Endothelial cell of umbilical vein (primary cell): ENCODE measurements around the gene MAPK11. TPM values are rescaled to one million over a fixed set of nuclear protein-coding genes. Genes with fewer than 3 reads are reported as not detected.

Experiments
- BruUV-seq: library from RNA; stranded (reverse); fragments of 400-500 nt; replicated peaks from 2 replicates; lab custom pipeline; 2021; lab: Mats Ljungman, UMichigan
- CTCF ChIA-PET: fragments of 300-600, 350-600 bp; sonication (Branson Sonifier 250); formaldehyde crosslinking; loops from one replicate; lab custom pipeline; 2021; ENCODE audit warnings: antibody characterized with exemption, inconsistent platforms; lab: Charles Lee
- POLR2A ChIA-PET: fragments of 300-600, 350-600 bp; sonication (Branson Sonifier 250); formaldehyde crosslinking; loops from one replicate; lab custom pipeline; 2021; ENCODE audit warnings: antibody characterized with exemption, inconsistent platforms; lab: Charles Lee
- DNase-seq: peaks from one replicate; pipeline ENCODE4 v3.0.0-alpha.2; 2011; ENCODE audit warnings: low read depth, low spot score
- FAIRE-seq: peaks from 2 replicates; lab custom pipeline; 2011; peaks lifted over from hg19 to GRCh38; lab: Jason Lieb, UNC
- H2AFZ ChIP-seq: 2 replicates; pipeline ENCODE4 v1.6.0; 2012; ENCODE audit warnings: low read depth, low read length, control low read depth, inconsistent platforms
- H3K27ac ChIP-seq: 2 replicates; pipeline ENCODE4 v1.5.1; 2011; ENCODE audit warnings: low read depth, mild to moderate bottlenecking, control low read depth, low read length, moderate library complexity; ENCODE audit not compliant: insufficient read depth
- H3K27me3 ChIP-seq, 2 experiments: 2 replicates each; pipeline versions ENCODE4 v1.6.0 to v1.6.1; 2011; ENCODE audit warnings: low read length in 2 of 2, mixed read lengths in 1 of 2; ENCODE audit not compliant: control insufficient read depth in 2 of 2, insufficient read depth in 2 of 2
- H3K36me3 ChIP-seq, 2 experiments: 2 replicates in 1 of 2; 3 replicates in 1 of 2; pipeline ENCODE4 v1.5.1; 2011; ENCODE audit warnings: low read length in 2 of 2, mild to moderate bottlenecking in 1 of 2, moderate library complexity in 1 of 2; ENCODE audit not compliant: control insufficient read depth in 2 of 2, insufficient read depth in 2 of 2; ENCODE audit errors: extremely low read depth in 1 of 2
- H3K4me1 ChIP-seq: 3 replicates; pipeline ENCODE4 v1.5.1; 2011; ENCODE audit warnings: mild to moderate bottlenecking, low read length; ENCODE audit not compliant: control insufficient read depth, insufficient read depth; ENCODE audit errors: extremely low read depth
- H3K4me2 ChIP-seq: 2 replicates; pipeline ENCODE4 v1.6.1; 2011; ENCODE audit warnings: low read length, control low read depth, mixed read lengths; ENCODE audit not compliant: insufficient read depth
- H3K4me3 ChIP-seq, 3 experiments: fragments of 200-600 bp in 1 of 3; sonication (generic), shearing (Covaris generic) in 1 of 3; replicated peaks in 1 of 3; 2 replicates each; pipeline ENCODE4 v1.5.1; 2011 to 2016; ENCODE audit warnings: control low read depth in 3 of 3, low read length in 3 of 3, mild to moderate bottlenecking in 2 of 3, inconsistent platforms in 1 of 3, low read depth in 1 of 3, moderate library complexity in 1 of 3; ENCODE audit not compliant: insufficient read depth in 1 of 3
- H3K79me2 ChIP-seq: 2 replicates; pipeline ENCODE4 v1.6.0; 2012; ENCODE audit warnings: low read length, inconsistent platforms; ENCODE audit not compliant: control insufficient read depth, insufficient read depth
- H3K9ac ChIP-seq: replicated peaks from 2 replicates; pipeline ENCODE3; 2011; ENCODE audit warnings: low read length, control low read depth; ENCODE audit not compliant: insufficient read depth; ENCODE audit errors: extremely low read depth
- H3K9me1 ChIP-seq: replicated peaks from 3 replicates; pipeline ENCODE4 v1.6.0; 2011; ENCODE audit warnings: mild to moderate bottlenecking, low read length; ENCODE audit not compliant: control insufficient read depth, insufficient read depth; ENCODE audit errors: extremely low read depth
- H3K9me3 ChIP-seq: replicated peaks from 2 replicates; pipeline ENCODE4 v1.5.1; 2012; ENCODE audit warnings: low read length, inconsistent platforms; ENCODE audit not compliant: control insufficient read depth, insufficient read depth
- H4K20me1 ChIP-seq: replicated peaks from 2 replicates; pipeline ENCODE3; 2011; ENCODE audit warnings: mild to moderate bottlenecking, low read length; ENCODE audit not compliant: control insufficient read depth, insufficient read depth; ENCODE audit errors: extremely low read depth
- EZH2 ChIP-seq: IDR thresholded peaks from 2 replicates; pipeline ENCODE4 v1.6.1; 2012; ENCODE audit warnings: borderline replicate concordance, low read depth, mild to moderate bottlenecking, moderate library complexity, low read length, inconsistent platforms; ENCODE audit not compliant: severe bottlenecking
- GATA2 ChIP-seq: IDR thresholded peaks from 2 replicates; pipeline ENCODE4 v1.7.0; 2011; ENCODE audit warnings: low read depth, mild to moderate bottlenecking, moderate library complexity, mixed read lengths, low read length; ENCODE audit not compliant: insufficient read length, insufficient read depth
- JUN ChIP-seq: IDR thresholded peaks from 2 replicates; pipeline ENCODE4 v1.6.1; 2011; ENCODE audit warnings: borderline replicate concordance, low read depth; ENCODE audit not compliant: insufficient read length, insufficient read depth
- MAX ChIP-seq: IDR thresholded peaks from 2 replicates; pipeline ENCODE4 v1.6.1; 2011; ENCODE audit not compliant: insufficient read depth, insufficient read length
- POLR2AphosphoS5 ChIP-seq: IDR thresholded peaks from 2 replicates; pipeline ENCODE4 v1.6.1; 2012; ENCODE audit warnings: low read depth, mild to moderate bottlenecking, control low read depth, low read length, moderate library complexity; ENCODE audit not compliant: insufficient read depth
- dilution Hi-C: fragments of 300-500 bp; cut with MboI; formaldehyde crosslinking; loops from one replicate; pipeline ENCODE4 v1.15.0; 2019; ENCODE audit warnings: low sequenced_read_pairs; ENCODE audit not compliant: extremely low pct_ligation_motif_present
- intact Hi-C: fragments of 100-400 bp; cut with micrococcal nuclease; formaldehyde crosslinking; loops from one replicate; pipeline ENCODE4 v1.10.0; 2022
- polyA plus RNA-seq, 4 experiments: library from polyadenylated mRNA; depleted of rRNA in 3 of 4; stranded (reverse) in 3 of 4; unstranded in 1 of 4; fragments of >200 nt; gene quantifications; 2 replicates each; pipeline versions ENCODE4 v1.2.1 to v1.2.3, GENCODE V29; 2011 to 2012; ENCODE audit warnings: missing spikeins in 1 of 4
- total RNA-seq: library from RNA; stranded (reverse); gene quantifications from 2 replicates; pipeline ENCODE4 v1.2.3, GENCODE V29; 2021

MAPK11 gene
- total and polyA plus RNA-seq, 2 donors (not counting 3 experiments of a cell fraction or from before 2014, with no cell fraction given): 22.8 to 26.3 TPM

DNA sequence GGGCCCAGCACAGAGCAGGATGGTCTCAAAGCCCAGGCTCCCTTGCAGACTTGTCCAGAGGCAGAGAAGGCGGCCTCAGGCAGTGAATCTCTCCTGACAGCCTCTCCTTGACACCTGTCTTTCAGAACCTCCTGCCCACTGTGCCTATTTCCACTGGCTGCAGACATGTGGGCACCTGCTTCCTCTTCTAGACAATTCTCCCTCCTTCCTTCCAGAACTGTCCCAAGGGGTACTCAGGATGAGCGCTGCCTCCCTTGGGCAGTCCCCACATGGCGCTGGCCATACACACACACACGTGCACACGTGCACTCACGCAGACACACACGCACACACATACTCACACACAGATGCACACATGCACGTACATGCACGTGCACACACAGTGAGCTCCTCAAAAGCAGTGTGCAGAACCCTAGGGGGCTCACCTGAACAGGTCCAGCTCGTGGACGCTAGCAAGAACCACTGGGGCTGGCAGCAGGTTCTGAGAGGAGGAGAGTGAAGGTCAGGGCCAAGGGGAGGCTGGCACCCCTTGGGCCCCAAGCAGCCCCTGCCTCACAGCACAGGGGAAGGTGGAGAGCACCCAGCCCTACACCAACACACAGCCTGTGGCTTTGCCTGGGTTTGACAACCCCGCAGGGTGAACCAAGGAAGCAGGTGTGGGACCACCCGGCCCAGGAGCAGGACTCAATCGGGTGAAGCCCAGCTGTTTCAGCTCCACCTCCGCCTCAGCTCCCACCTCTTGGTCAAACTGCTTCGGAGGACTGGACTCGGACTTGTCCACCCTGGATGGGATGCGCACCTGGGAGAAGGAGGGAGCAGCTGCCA, 45.3 kb upstream of the MAPK11 start:
- TF ChIP-seq GATA2: no peak
- no peak for TF ChIP-seq EZH2
- no peak for TF ChIP-seq MAX
- no peak overlapping the region for H3K27ac ChIP-seq
- H3K9ac ChIP-seq: no peak overlapping the region
- DNase-seq: no peak
- no peak overlapping the region for H3K4me3 ChIP-seq
- dilution Hi-C loops (no loop called here), intact Hi-C loops (no loop called here)
- H3K4me2 ChIP-seq: no peak overlapping the region
- H3K9me3 ChIP-seq: no peaks in the 10 kb centered on the region
- H2AFZ ChIP-seq: no peak overlapping the region
- ChIA-PET CTCF (interaction anchor here (0.6 kb wide), 1 partner anchor 14 kb away, joined by 3 read pairs; no protein-coding TSS in a partner anchor), POLR2A (no interaction called here)
- peaks cover 9% of the 10 kb centered on the region for H3K4me1 ChIP-seq
- no peak for FAIRE-seq
- H4K20me1 ChIP-seq: no peaks in the 10 kb centered on the region
- no peaks in the 10 kb centered on the region for H3K36me3 ChIP-seq
- no peaks in the 10 kb centered on the region for H3K27me3 ChIP-seq
- BruUV-seq: no TSS peak
- no peaks in the 10 kb centered on the region for H3K9me1 ChIP-seq
- H3K79me2 ChIP-seq: no peaks in the 10 kb centered on the region

GRCh38 chr22:50314455-50315288, 44.5 kb upstream of the MAPK11 start:
- CTCF ChIA-PET: interaction anchor here (0.6 kb wide), 1 partner anchor 15 kb away, joined by 3 read pairs; no protein-coding TSS in a partner anchor
- no peaks in the 10 kb centered on the region for H3K79me2 ChIP-seq
- H3K9me1 ChIP-seq: no peaks in the 10 kb centered on the region
- no peak overlapping the region for H3K4me2 ChIP-seq
- intact Hi-C loops (no loop called here), dilution Hi-C loops (no loop called here)
- no peaks in the 10 kb centered on the region for H3K36me3 ChIP-seq
- peaks cover 9% of the 10 kb centered on the region for H3K4me1 ChIP-seq
- no peaks in the 10 kb centered on the region for H3K27me3 ChIP-seq
- H3K27ac ChIP-seq: no peak overlapping the region
- POLR2A ChIA-PET: no interaction called here
- no peak overlapping the region for H3K4me3 ChIP-seq
- no peaks in the 10 kb centered on the region for H4K20me1 ChIP-seq
- TF ChIP-seq JUN (no peak), POLR2AphosphoS5 (peak; percentile 51)
- no TSS peak for BruUV-seq
- no peak for DNase-seq
- H2AFZ ChIP-seq: no peak overlapping the region
- peak; percentile 56 for FAIRE-seq
- H3K9ac ChIP-seq: no peak overlapping the region
- no peaks in the 10 kb centered on the region for H3K9me3 ChIP-seq
